Tibial artery (tissue), 4 donors: ENCODE data around the gene POLDIP2.

ENCODE experiments used
- DNase-seq, 2 donors: peaks; one replicate each; pipeline ENCODE4 v3.0.0-alpha.2; 2019
- H3K27ac ChIP-seq, 2 donors: fragments of 200-600 bp; sonication (generic) in 1 of 2; 1 replicate in 1 of 2; 2 replicates in 1 of 2; pipeline ENCODE4 v1.5.1; 2018 to 2019; ENCODE audit warnings: mild to moderate bottlenecking in 1 of 2
- H3K27me3 ChIP-seq, 2 donors: fragments of 200-600 bp; sonication (generic) in 1 of 2; one replicate each; pipeline versions ENCODE4 v1.5.1 to v1.6.0; 2016 to 2019
- H3K36me3 ChIP-seq, 3 donors: fragments of 200-600 bp; sonication (generic) in 2 of 3; one replicate each; pipeline ENCODE4 v1.5.1; 2016 to 2019; ENCODE audit warnings: mild to moderate bottlenecking in 2 of 3
- H3K4me1 ChIP-seq, 4 donors: fragments of 200-600 bp; sonication (generic) in 2 of 4; 1 replicate in 3 of 4; 2 replicates in 1 of 4; pipeline ENCODE4 v1.5.1; 2016 to 2019
- H3K4me3 ChIP-seq, 2 donors: fragments of 200-600 bp; sonication (generic) in 1 of 2; 1 replicate in 1 of 2; 2 replicates in 1 of 2; pipeline ENCODE4 v1.5.1; 2018 to 2019; ENCODE audit warnings: mild to moderate bottlenecking in 2 of 2
- H3K9me3 ChIP-seq, 3 donors: fragments of 200-600 bp; sonication (generic) in 1 of 3; one replicate each; pipeline ENCODE4 v1.5.1; 2016 to 2019
- CTCF ChIP-seq, 2 experiments: fragments of 200-600 bp in 1 of 2; fragments of 450-650 bp in 1 of 2; IDR thresholded peaks; one replicate each; pipeline ENCODE4 v1.5.1; 2017 to 2019; ENCODE audit warnings: antibody characterized with exemption in 2 of 2, mild to moderate bottlenecking in 1 of 2, moderate library complexity in 1 of 2
- intact Hi-C: fragments of 100-400 bp; cut with DNase I; formaldehyde crosslinking; loops from one replicate; pipeline ENCODE4 v1.15.0; 2023; ENCODE audit warnings: low total_unique reads

POLDIP2 gene

GRCh38 chr17:28324781-28325180, 32.5 kb downstream of the POLDIP2 start:
- H3K9me3 ChIP-seq: no peaks in the 10 kb centered on the region
- peaks cover 26 to 35% (median 27%) of the 10 kb centered on the region in 3 donors for H3K36me3 ChIP-seq
- DNase-seq: no peak
- H3K4me3 ChIP-seq: no peak overlapping the region
- H3K27ac ChIP-seq: no peak overlapping the region
- no peak for TF ChIP-seq CTCF (IDR thresholded peaks at IDR 0.05)
- peaks cover 0 to 6% (median 2%) of the 10 kb centered on the region in 4 donors for H3K4me1 ChIP-seq
- no peaks in the 10 kb centered on the region for H3K27me3 ChIP-seq
- intact Hi-C loops: no loop called here

- Histone ChIP-seq H3K27me3 (no peaks in the 10 kb centered on the region), H3K27ac (no peak overlapping the region), H3K4me3 (no peak overlapping the region), H3K4me1 (peaks cover 0 to 11% (median 4%) of the 10 kb centered on the region in 4 donors), H3K9me3 (no peaks in the 10 kb centered on the region), H3K36me3 (peaks cover 22 to 30% (median 23%) of the 10 kb centered on the region in 3 donors)
- no peak for DNase-seq
- intact Hi-C loops: no loop called here
- TF ChIP-seq CTCF (IDR thresholded peaks at IDR 0.05): no peak
Measured at GRCh38 chr17:28324267-28324745, 33.0 kb downstream of the POLDIP2 start.

- Histone ChIP-seq H3K27ac (no peak overlapping the region), H3K27me3 (no peaks in the 10 kb centered on the region), H3K4me3 (no peak overlapping the region), H3K9me3 (no peaks in the 10 kb centered on the region), H3K4me1 (peaks cover 0 to 22% (median 13%) of the 10 kb centered on the region in 4 donors), H3K36me3 (no peaks in the 10 kb centered on the region)
- intact Hi-C loops: no loop called here
- DNase-seq: no peak
- TF ChIP-seq CTCF (IDR thresholded peaks at IDR 0.05): no peak
Measured at GRCh38 chr17:28320215-28321061, 36.9 kb downstream of the POLDIP2 start.

GRCh38 chr17:28319598-28319935, 37.8 kb downstream of the POLDIP2 start:
- no peaks in the 10 kb centered on the region for H3K27me3 ChIP-seq
- TF ChIP-seq CTCF (IDR thresholded peaks at IDR 0.05): no peak
- H3K4me3 ChIP-seq: peak overlapping the region; percentile 56 to 81
- intact Hi-C loops: no loop called here
- H3K27ac ChIP-seq: peak overlapping the region; percentile 42 to 44
- no peaks in the 10 kb centered on the region for H3K36me3 ChIP-seq
- H3K4me1 ChIP-seq: peaks cover 0 to 22% (median 13%) of the 10 kb centered on the region in 4 donors
- no peaks in the 10 kb centered on the region for H3K9me3 ChIP-seq
- DNase-seq: no peak

GRCh38 chr17:28318759-28319597, 38.3 kb downstream of the POLDIP2 start, which contains the start of gene TMEM97:
Gene TMEM97, plus strand, starts transcription at chr17:28319200. Its CDS starts 40 bp downstream, at chr17:28319240.
- no peaks in the 10 kb centered on the region for H3K9me3 ChIP-seq
- peaks cover 0 to 22% (median 13%) of the 10 kb centered on the region in 4 donors for H3K4me1 ChIP-seq
- peak within 1 kb of the TSS; percentile 56 to 81 for H3K4me3 ChIP-seq
- no peaks in the 10 kb centered on the region for H3K36me3 ChIP-seq
- H3K27me3 ChIP-seq: no peaks in the 10 kb centered on the region
- peak; percentile 94 to 96 for DNase-seq
- intact Hi-C loops: no loop called here
- TF ChIP-seq CTCF (IDR thresholded peaks at IDR 0.05): no peak
- H3K27ac ChIP-seq: peak within 1 kb of the TSS; percentile 42 to 44
